ENCODE results near the gene YEATS4.

DNA sequence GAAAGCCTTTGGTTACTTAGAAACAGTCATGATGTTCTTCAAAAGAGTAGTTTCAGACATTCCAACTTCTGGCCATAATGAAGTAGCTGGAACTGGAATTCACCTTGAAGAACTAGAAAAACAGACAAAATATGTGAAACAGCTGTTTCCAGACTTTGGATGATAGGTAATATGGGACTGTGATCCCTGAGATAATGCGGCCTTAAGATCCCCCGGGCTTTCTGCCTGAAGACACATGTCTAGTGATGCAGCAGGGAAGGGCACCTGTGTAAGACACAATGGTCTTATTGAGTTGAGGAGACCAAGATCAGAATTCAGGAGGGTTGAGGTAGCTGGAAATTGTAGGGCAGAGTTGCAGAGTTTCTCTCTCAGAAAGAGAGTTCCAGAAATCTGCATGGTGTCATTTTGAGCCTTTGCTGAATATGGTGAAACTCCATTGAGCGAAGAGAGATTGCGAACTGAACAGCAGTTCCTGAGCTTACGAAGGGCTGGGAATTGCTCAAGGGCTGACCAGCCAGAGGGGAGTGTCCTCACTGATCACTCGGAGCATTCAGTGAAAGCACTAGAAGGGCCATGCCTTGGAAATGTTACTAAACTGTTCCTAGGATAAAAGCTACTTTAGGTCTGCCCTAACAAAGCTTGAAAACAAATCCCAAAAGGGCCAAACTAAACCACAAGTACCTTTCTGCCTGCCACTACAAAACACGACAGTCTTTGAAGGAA lies 69.0 kb downstream of the YEATS4 start:
- TF ChIP-seq GATA3 (IDR thresholded peaks at IDR 0.05; ENCODE audit: low read depth, low read length) (no peak), GATA2 (IDR thresholded peaks at IDR 0.05; ENCODE audit: low read depth, low read length) (no peak)

Measured in SH-SY5Y (cell line).